Nephron (organoid): ENCODE results near the gene RERE.

Experiments
- H3K27ac Mint-ChIP-seq, 3 experiments: 2 replicates each; pipeline ENCODE4 v1.8.0; 2020; ENCODE audit warnings: mixed read lengths in 3 of 3, mild to moderate bottlenecking in 2 of 3, moderate library complexity in 1 of 3
- H3K27me3 Mint-ChIP-seq: 2 replicates; pipeline ENCODE4 v1.8.0; 2021; ENCODE audit warnings: low read depth, mild to moderate bottlenecking, moderate library complexity, mixed read lengths
- H3K36me3 Mint-ChIP-seq: 2 replicates; pipeline ENCODE4 v1.8.0; 2020; ENCODE audit warnings: low read depth, mixed read lengths
- H3K4me1 Mint-ChIP-seq: 2 replicates; pipeline ENCODE4 v1.8.0; 2020; ENCODE audit warnings: mixed read lengths
- H3K4me3 Mint-ChIP-seq, 3 experiments: 2 replicates each; pipeline ENCODE4 v1.8.0; 2020; ENCODE audit warnings: mild to moderate bottlenecking in 3 of 3, mixed read lengths in 3 of 3, moderate library complexity in 2 of 3
- H3K9me3 Mint-ChIP-seq: 2 replicates; pipeline ENCODE4 v1.8.0; 2020; ENCODE audit warnings: mixed read lengths
- TF ChIP-seq, protein P1 (sequence below), 3 experiments: fragments of 200-600 bp; sonication (generic); IDR thresholded peaks; one replicate each; pipeline ENCODE4 v1.5.0; 2021; ENCODE audit warnings: antibody characterized with exemption in 3 of 3; ENCODE audit not compliant: unreplicated experiment in 3 of 3

The RERE gene

DNA sequence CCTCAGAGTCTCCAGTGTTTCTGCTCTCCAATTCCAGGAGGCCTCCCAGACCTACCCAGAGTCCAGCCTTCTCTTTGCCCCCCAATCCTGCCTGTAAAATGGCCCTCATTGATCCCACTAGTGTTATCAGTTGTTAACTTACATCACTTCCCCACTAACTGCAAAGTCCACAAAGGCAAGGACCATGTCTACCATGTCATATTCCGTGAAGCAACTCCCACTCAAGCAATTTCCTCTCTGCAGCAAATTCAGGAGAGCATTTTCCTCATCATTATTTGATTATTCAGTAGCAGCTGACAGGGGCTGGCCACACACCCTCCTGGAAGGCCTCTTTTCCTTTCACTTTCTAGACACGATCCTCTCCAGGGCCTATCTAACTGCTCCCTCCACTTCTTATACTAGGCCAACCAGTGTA, 153.5 kb downstream of the RERE start:
- Mint-ChIP-seq H3K36me3 (no peaks in the 10 kb centered on the region), H3K4me3 (no peak overlapping the region), H3K9me3 (no peaks in the 10 kb centered on the region), H3K27ac (no peak overlapping the region), H3K4me1 (peaks cover 16% of the 10 kb centered on the region), H3K27me3 (no peaks in the 10 kb centered on the region)
- TF ChIP-seq, protein P1, sequence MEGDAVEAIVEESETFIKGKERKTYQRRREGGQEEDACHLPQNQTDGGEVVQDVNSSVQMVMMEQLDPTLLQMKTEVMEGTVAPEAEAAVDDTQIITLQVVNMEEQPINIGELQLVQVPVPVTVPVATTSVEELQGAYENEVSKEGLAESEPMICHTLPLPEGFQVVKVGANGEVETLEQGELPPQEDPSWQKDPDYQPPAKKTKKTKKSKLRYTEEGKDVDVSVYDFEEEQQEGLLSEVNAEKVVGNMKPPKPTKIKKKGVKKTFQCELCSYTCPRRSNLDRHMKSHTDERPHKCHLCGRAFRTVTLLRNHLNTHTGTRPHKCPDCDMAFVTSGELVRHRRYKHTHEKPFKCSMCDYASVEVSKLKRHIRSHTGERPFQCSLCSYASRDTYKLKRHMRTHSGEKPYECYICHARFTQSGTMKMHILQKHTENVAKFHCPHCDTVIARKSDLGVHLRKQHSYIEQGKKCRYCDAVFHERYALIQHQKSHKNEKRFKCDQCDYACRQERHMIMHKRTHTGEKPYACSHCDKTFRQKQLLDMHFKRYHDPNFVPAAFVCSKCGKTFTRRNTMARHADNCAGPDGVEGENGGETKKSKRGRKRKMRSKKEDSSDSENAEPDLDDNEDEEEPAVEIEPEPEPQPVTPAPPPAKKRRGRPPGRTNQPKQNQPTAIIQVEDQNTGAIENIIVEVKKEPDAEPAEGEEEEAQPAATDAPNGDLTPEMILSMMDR (IDR thresholded peaks at IDR 0.05; ENCODE audit: unreplicated experiment in 3 of 3), result no peak

DNA sequence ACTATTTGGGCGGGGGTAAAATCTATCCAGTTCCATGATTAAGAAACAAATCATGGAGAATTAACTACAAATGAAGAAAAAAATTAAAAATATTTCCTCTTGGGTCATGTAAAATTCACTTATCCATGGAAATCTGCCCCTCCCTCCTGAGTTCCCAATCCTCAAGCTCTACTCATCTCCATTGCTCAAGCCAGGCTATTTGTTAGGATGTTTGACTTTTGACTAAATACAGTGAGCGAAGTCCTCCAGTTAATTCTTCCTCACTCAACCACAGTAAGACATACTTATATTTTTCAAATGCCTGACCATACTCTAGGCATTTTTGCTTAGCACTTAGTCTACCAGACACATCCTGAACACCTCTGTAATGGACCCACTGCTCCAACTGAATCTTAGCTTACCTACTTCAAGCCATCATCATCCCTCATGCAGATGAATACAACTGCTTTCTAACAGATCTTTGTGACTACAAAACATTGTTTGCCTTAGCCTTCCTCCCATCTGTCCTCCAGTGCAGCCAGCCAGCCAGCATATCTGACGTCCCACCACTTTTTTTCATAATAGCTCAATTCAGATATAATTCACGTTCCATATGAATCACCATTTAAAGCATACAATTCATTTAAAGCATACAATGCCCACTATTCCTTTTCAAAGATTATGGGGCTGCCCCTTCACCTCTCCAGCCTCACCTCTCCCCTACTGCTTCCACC, 154.2 kb downstream of the RERE start:
- Mint-ChIP-seq H3K4me3 (no peak overlapping the region), H3K27me3 (no peaks in the 10 kb centered on the region), H3K27ac (no peak overlapping the region), H3K4me1 (peaks cover 13% of the 10 kb centered on the region), H3K36me3 (no peaks in the 10 kb centered on the region), H3K9me3 (no peaks in the 10 kb centered on the region)
- TF ChIP-seq, protein P1 (IDR thresholded peaks at IDR 0.05; ENCODE audit: unreplicated experiment in 3 of 3), result no peak

DNA sequence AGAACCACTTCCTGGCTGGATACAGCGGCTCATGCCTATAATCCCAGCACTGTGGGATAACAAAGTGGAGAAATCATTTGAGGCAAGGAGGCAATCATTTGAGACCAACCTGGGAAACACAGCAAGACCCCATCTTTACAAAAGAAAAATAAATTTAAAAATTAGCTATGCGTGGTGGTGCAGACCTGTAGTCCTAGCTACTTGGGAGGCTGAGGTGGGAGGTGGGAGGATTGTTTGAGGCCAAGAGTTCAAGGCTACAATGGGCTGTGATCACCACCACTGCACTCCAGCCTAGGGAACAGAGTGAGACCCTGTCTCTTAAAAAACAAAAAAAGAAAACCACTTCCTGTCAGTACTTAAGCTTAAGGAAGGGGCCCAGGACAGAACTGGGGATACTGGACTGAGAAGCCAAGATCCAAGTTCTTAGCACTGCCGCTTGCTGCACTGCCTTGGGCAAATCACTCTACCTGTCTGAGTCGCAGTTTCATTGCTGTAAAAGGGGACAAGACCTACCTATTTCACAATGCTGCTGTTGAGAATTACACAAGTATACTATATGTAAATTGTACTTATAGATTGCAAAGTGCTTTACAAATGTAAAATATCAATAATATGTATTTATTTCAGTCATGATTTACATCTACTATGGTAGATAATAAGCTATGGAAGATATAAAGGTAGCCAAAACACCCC, 154.9 kb downstream of the RERE start:
- Mint-ChIP-seq H3K36me3 (peaks cover 6% of the 10 kb centered on the region), H3K27me3 (no peaks in the 10 kb centered on the region), H3K4me3 (peak overlapping the region in 1 of 3 experiments; percentile 2), H3K4me1 (peaks cover 10% of the 10 kb centered on the region), H3K9me3 (no peaks in the 10 kb centered on the region), H3K27ac (no peak overlapping the region)
- TF ChIP-seq, protein P1 (IDR thresholded peaks at IDR 0.05; ENCODE audit: unreplicated experiment in 3 of 3), result no peak

DNA sequence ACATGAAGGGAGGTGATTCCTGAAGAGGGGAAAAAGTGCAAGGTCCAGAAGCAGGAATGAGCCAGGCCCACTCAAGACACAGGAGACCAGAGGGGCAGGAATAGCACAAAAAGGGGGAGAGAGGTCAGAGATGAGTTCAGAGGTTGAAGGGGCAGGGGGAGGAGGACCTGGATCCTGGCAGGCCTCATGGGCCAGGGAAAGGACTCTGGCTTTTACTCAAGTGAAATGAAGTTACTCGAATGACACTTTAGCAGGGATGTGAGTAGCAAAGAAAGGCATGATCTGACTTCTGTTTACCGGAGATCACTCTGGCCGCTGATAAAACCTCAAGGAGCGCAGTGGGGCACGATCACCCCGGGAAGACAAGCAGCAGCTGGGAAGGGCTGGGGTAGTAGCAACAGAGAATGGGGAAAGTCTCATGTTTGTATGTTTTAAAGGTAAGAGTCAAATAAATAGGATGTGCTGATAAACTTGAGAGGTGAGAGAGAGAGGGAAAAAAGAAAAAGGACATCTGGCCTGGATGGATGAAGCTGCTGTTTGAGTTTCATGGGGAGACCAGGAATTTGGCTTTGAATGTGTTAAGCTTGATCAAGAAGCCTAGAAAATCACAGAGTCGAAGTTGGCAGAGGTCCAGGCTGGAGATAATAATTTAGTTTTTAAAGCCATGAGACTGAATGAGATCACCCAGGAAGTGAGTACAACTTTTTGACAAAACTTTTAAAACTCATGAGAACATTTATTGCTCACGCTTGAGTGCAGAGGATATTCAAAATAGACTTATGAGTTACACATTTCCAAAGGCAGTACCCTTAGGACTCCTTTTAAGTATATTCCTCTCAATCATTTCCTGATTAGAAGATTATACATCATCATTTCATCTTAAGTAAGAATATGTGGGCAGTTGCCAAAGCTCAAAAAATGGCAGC, 156.0 kb downstream of the RERE start:
- Mint-ChIP-seq H3K4me3 (no peak overlapping the region), H3K27me3 (no peaks in the 10 kb centered on the region), H3K36me3 (peaks cover 6% of the 10 kb centered on the region), H3K27ac (no peak overlapping the region), H3K9me3 (no peaks in the 10 kb centered on the region), H3K4me1 (peaks cover 10% of the 10 kb centered on the region)
- TF ChIP-seq, protein P1 (IDR thresholded peaks at IDR 0.05; ENCODE audit: unreplicated experiment in 3 of 3), result no peak

DNA sequence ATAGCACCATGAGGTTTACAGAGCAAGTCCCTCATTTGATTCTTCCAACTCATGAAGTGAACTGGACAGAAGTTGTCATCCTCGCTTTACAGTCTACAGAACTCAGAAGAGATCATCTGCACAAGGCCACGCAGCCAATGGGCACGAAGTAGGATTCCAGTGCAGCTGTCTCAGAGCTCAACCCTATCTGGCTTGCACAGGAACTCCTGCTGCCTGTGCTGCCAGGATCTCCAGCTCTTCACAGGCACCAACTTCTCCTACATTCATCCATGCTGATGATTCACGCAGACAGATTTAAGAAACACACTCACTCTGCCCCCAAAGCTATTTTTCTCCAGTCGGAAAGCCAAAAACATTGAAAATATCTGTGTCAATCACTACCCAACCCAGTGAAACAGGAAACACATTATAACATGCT, 157.0 kb downstream of the RERE start:
- TF ChIP-seq, protein P1 (IDR thresholded peaks at IDR 0.05; ENCODE audit: unreplicated experiment in 3 of 3), result no peak
- Mint-ChIP-seq H3K4me1 (peaks cover 10% of the 10 kb centered on the region), H3K36me3 (peaks cover 16% of the 10 kb centered on the region), H3K27me3 (no peaks in the 10 kb centered on the region), H3K27ac (no peak overlapping the region), H3K4me3 (no peak overlapping the region), H3K9me3 (no peaks in the 10 kb centered on the region)
